GM21529 (cell line): ENCODE data around the gene SEPTIN5.

ENCODE experiments used
- ATAC-seq: cut with Tn5 transposase; IDR thresholded peaks from one replicate; pipeline ENCODE4 v1.9.1; 2021; ENCODE audit not compliant: unreplicated experiment

The SEPTIN5 gene

GRCh38 chr22:19760058-19760950 lies 46.0 kb downstream of the SEPTIN5 start, which contains the start of gene TBX1:
TSS of gene TBX1 (plus strand) at chr22:19760778. CDS start at chr22:19760844, 66 bp downstream.
- no peak for ATAC-seq

GRCh38 chr22:19760951-19761724 lies 46.8 kb downstream of the SEPTIN5 start:
- no peak for ATAC-seq

GRCh38 chr22:19761725-19762567 lies 47.6 kb downstream of the SEPTIN5 start:
- ATAC-seq, result no peak

- no peak for ATAC-seq
These were observed 48.5 kb downstream of the SEPTIN5 start for GRCh38 chr22:19762568-19763457.

- ATAC-seq, result no peak
These were observed 49.4 kb downstream of the SEPTIN5 start for GRCh38 chr22:19763458-19764298.

GRCh38 chr22:19764299-19764593 lies 49.9 kb downstream of the SEPTIN5 start:
- ATAC-seq, result no peak

- no peak for ATAC-seq
These were observed 50.6 kb downstream of the SEPTIN5 start for GRCh38 chr22:19764636-19765476.

GRCh38 chr22:19765477-19766239 lies 51.4 kb downstream of the SEPTIN5 start:
- ATAC-seq, result no peak

- ATAC-seq, result no peak
These were observed 51.9 kb downstream of the SEPTIN5 start for GRCh38 chr22:19766240-19766510.

GRCh38 chr22:19766511-19767426 lies 52.5 kb downstream of the SEPTIN5 start:
- ATAC-seq, result no peak

GRCh38 chr22:19767427-19768341 lies 53.4 kb downstream of the SEPTIN5 start:
- ATAC-seq, result no peak

- no peak for ATAC-seq
These were observed 55.1 kb downstream of the SEPTIN5 start for GRCh38 chr22:19769393-19769715.

- ATAC-seq, result no peak
These were observed 56.3 kb downstream of the SEPTIN5 start for GRCh38 chr22:19770349-19771220.

- no peak for ATAC-seq
These were observed 58.0 kb downstream of the SEPTIN5 start for GRCh38 chr22:19772422-19772672.
